Panc1 (cell line): ENCODE data around the gene CAMKMT. TPM values are rescaled to one million over a fixed set of nuclear protein-coding genes. Genes with fewer than 3 reads are reported as not detected.

Source experiments
- ATAC-seq: fragments of 200-7000 bp; cut with Tn5 transposase; 2 replicates; pipeline ENCODE4 v1.9.1; 2020; ENCODE audit warnings: mild to moderate bottlenecking, moderate library complexity
- BruUV-seq: library from RNA; stranded (reverse); fragments of 400-500 nt; replicated peaks from 2 replicates; lab custom pipeline; 2021; lab: Mats Ljungman, UMichigan
- CTCF ChIA-PET: fragments of 300-600 bp; sonication (Branson Sonifier 250); formaldehyde crosslinking; loops from one replicate; lab custom pipeline; 2022; ENCODE audit warnings: antibody characterized with exemption; lab: Charles Lee
- POLR2A ChIA-PET: fragments of 300-600 bp; sonication (Branson Sonifier 250); formaldehyde crosslinking; loops from one replicate; lab custom pipeline; 2022; ENCODE audit warnings: antibody characterized with exemption; lab: Charles Lee
- DNase-seq: peaks from one replicate; pipeline ENCODE4 v3.0.0-alpha.2; 2010; ENCODE audit warnings: low read depth, low spot score
- H3K27ac ChIP-seq: 2 replicates; pipeline ENCODE4 v1.5.1; 2011; ENCODE audit warnings: mild to moderate bottlenecking, low read length, inconsistent platforms
- H3K27me3 ChIP-seq: fragments of 200-500 bp; sonication (Bioruptor generic); 2 replicates; pipeline ENCODE4 v1.6.0; 2014; ENCODE audit warnings: low read length, inconsistent platforms; ENCODE audit not compliant: control insufficient read depth, insufficient read depth
- H3K36me3 ChIP-seq: fragments of 200-500 bp; sonication (Bioruptor generic); 2 replicates; pipeline ENCODE4 v1.5.1; 2014; ENCODE audit warnings: inconsistent platforms, mild to moderate bottlenecking, low read length, moderate library complexity; ENCODE audit not compliant: control insufficient read depth, insufficient read depth
- H3K4me1 ChIP-seq: 2 replicates; pipeline ENCODE4 v1.5.1; 2011; ENCODE audit warnings: inconsistent platforms, mild to moderate bottlenecking, low read length, moderate library complexity; ENCODE audit not compliant: control insufficient read depth, insufficient read depth
- H3K4me3 ChIP-seq, 2 experiments: 2 replicates each; pipeline ENCODE4 v1.5.1; 2011 to 2012; ENCODE audit warnings: low read depth in 2 of 2, low read length in 2 of 2, mild to moderate bottlenecking in 2 of 2, inconsistent platforms in 1 of 2, moderate library complexity in 1 of 2
- H3K9me3 ChIP-seq: fragments of 200-500 bp; sonication (Bioruptor generic); 2 replicates; pipeline ENCODE4 v1.5.1; 2014; ENCODE audit warnings: low read depth, mild to moderate bottlenecking, inconsistent platforms, low read length, moderate library complexity; ENCODE audit not compliant: control insufficient read depth, insufficient read depth
- POLR2AphosphoS5 ChIP-seq: IDR thresholded peaks from 2 replicates; pipeline ENCODE4 v1.6.1; 2012; ENCODE audit warnings: mild to moderate bottlenecking, low read depth, low read length, moderate library complexity
- SIN3A ChIP-seq: IDR thresholded peaks from 2 replicates; pipeline ENCODE4 v1.6.1; 2012; ENCODE audit warnings: low read depth, mild to moderate bottlenecking, low read length, moderate library complexity, borderline replicate concordance; ENCODE audit not compliant: insufficient read depth
- TCF7L2 ChIP-seq: IDR thresholded peaks from 2 replicates; pipeline ENCODE4 v1.6.1; 2011; ENCODE audit warnings: mild to moderate bottlenecking, low read depth, low read length, inconsistent platforms
- in situ Hi-C: cut with HindIII; loops from 2 replicates; pipeline ENCODE4 v1.10.0; 2016; ENCODE audit warnings: low sequenced_read_pairs, low pct_unique_long_range_greater_than_20kb
- intact Hi-C: fragments of 100-400 bp; cut with micrococcal nuclease; formaldehyde crosslinking; loops from one replicate; pipeline ENCODE4 v1.10.0; 2022; ENCODE audit not compliant: unreplicated experiment
- total RNA-seq: library from RNA; stranded (reverse); gene quantifications from one replicate; pipeline ENCODE4 v1.2.1, GENCODE V29; 2021; ENCODE audit not compliant: unreplicated experiment
- TF ChIP-seq, protein P1 (sequence below), 2 experiments: IDR thresholded peaks; 2 replicates each; pipeline ENCODE4 v1.6.1; 2011 to 2012; ENCODE audit warnings: low read depth in 2 of 2, control low read depth in 1 of 2, low read length in 1 of 2, mild to moderate bottlenecking in 1 of 2, moderate library complexity in 1 of 2; ENCODE audit not compliant: insufficient read depth in 1 of 2
- TF ChIP-seq, protein P2 (sequence below): fragments of 450-650 bp; IDR thresholded peaks from 2 replicates; pipeline ENCODE4 v1.5.1; 2017; ENCODE audit warnings: mild to moderate bottlenecking

Gene CAMKMT
- total RNA-seq, 1 experiment from 2014 or later, result 12.6 TPM

DNA sequence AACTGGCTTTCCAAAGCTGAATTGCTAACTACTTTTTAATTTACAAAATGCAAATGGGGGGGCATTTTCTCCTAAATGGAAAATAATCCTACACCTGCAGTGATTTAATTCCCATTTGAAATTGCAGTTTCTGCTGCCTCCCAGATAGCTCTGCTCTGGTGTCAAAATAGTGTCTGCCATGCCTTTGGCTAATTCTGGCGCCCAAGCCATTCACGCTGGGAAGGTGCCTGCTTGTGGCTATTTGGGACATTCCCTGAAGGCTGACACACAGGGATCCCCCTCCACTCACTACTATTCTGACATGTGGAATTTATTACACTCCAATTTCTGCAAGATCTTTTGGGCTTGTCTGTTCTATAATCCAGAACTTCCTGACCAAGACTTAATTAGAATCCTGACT is 451.4 kb downstream of the CAMKMT start:
- H3K27ac ChIP-seq, result no peak overlapping the region
- no TSS peak for BruUV-seq
- no peaks in the 10 kb centered on the region for H3K36me3 ChIP-seq
- ATAC-seq (no peak), DNase-seq (no peak)
- ChIA-PET CTCF (no interaction called here), POLR2A (no interaction called here)
- H3K4me3 ChIP-seq, result no peak overlapping the region
- H3K9me3 ChIP-seq, result no peaks in the 10 kb centered on the region
- in situ Hi-C loops, result no loop called here
- peaks cover 20% of the 10 kb centered on the region for H3K27me3 ChIP-seq
- intact Hi-C loops, result no loop called here
- no peaks in the 10 kb centered on the region for H3K4me1 ChIP-seq
- TF ChIP-seq SIN3A, result no peak

DNA sequence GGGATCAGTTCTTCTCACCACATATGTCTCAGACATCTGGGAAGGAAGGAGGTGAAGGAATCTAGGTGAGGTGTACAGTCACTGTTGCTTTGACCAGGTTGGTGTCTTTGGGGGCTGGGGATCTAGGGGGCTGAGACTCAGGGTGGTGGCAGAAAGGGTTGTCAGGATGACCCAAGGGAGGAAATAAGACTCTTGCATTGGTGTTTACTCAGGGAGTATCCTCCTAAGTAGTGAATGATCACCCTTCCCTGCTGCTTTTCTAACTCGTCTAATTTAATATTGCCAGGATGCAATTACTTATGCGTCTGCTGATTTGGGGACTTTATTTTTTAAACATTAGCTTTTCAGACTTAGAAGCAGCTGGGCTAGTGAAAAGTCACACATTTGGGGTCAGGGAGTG is 451.9 kb downstream of the CAMKMT start:
- POLR2A ChIA-PET, result no interaction called here

DNA sequence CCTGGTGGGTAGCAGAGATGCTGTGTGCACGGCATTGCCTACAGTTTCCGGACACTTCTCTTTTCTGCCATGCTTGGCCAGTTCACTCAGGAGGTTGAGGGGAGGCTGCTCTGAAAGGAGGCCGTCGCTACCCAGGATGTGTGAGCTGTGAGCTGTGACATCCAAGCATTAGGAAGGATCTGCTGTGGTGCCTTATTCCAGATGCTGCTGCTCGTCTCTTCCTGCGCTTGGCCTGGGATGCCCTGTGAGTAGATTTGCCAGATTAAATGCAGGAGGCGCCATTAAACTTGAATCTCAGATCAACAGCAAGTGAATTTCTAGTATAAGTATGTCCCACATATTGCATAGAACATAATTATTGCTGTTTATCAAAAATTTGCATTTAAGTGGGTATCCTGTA is 455.5 kb downstream of the CAMKMT start:
- TF ChIP-seq TCF7L2, result no peak
- no peak for TF ChIP-seq SIN3A
- TF ChIP-seq, protein P1, sequence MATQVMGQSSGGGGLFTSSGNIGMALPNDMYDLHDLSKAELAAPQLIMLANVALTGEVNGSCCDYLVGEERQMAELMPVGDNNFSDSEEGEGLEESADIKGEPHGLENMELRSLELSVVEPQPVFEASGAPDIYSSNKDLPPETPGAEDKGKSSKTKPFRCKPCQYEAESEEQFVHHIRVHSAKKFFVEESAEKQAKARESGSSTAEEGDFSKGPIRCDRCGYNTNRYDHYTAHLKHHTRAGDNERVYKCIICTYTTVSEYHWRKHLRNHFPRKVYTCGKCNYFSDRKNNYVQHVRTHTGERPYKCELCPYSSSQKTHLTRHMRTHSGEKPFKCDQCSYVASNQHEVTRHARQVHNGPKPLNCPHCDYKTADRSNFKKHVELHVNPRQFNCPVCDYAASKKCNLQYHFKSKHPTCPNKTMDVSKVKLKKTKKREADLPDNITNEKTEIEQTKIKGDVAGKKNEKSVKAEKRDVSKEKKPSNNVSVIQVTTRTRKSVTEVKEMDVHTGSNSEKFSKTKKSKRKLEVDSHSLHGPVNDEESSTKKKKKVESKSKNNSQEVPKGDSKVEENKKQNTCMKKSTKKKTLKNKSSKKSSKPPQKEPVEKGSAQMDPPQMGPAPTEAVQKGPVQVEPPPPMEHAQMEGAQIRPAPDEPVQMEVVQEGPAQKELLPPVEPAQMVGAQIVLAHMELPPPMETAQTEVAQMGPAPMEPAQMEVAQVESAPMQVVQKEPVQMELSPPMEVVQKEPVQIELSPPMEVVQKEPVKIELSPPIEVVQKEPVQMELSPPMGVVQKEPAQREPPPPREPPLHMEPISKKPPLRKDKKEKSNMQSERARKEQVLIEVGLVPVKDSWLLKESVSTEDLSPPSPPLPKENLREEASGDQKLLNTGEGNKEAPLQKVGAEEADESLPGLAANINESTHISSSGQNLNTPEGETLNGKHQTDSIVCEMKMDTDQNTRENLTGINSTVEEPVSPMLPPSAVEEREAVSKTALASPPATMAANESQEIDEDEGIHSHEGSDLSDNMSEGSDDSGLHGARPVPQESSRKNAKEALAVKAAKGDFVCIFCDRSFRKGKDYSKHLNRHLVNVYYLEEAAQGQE (IDR thresholded peaks at IDR 0.05; ENCODE audit: insufficient read depth in 1 of 2, low read depth in 2 of 2, low read length in 1 of 2), result no peak
- TF ChIP-seq POLR2AphosphoS5, result no peak
- TF ChIP-seq, protein P2, sequence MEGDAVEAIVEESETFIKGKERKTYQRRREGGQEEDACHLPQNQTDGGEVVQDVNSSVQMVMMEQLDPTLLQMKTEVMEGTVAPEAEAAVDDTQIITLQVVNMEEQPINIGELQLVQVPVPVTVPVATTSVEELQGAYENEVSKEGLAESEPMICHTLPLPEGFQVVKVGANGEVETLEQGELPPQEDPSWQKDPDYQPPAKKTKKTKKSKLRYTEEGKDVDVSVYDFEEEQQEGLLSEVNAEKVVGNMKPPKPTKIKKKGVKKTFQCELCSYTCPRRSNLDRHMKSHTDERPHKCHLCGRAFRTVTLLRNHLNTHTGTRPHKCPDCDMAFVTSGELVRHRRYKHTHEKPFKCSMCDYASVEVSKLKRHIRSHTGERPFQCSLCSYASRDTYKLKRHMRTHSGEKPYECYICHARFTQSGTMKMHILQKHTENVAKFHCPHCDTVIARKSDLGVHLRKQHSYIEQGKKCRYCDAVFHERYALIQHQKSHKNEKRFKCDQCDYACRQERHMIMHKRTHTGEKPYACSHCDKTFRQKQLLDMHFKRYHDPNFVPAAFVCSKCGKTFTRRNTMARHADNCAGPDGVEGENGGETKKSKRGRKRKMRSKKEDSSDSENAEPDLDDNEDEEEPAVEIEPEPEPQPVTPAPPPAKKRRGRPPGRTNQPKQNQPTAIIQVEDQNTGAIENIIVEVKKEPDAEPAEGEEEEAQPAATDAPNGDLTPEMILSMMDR, result no peak
- ChIA-PET POLR2A (interaction anchor here (0.6 kb wide), 1 partner anchor 28 kb away, joined by 5 read pairs; no protein-coding TSS in a partner anchor), CTCF (no interaction called here)
- Histone ChIP-seq H3K36me3 (no peaks in the 10 kb centered on the region), H3K4me3 (no peak overlapping the region), H3K27ac (no peak overlapping the region), H3K9me3 (no peaks in the 10 kb centered on the region), H3K4me1 (no peaks in the 10 kb centered on the region), H3K27me3 (peaks cover 7% of the 10 kb centered on the region; the same call in 1 of the 2 replicates)
- no peak for ATAC-seq
- no TSS peak for BruUV-seq
- no peak for DNase-seq
- in situ Hi-C loops, result no loop called here
- intact Hi-C loops, result no loop called here

More for the DNA sequence above, 451.9 kb downstream of the CAMKMT start:
- no peak for ATAC-seq
- CTCF ChIA-PET, result no interaction called here
- H3K27me3 ChIP-seq, result peaks cover 15% of the 10 kb centered on the region
- no peaks in the 10 kb centered on the region for H3K36me3 ChIP-seq
- BruUV-seq, result no TSS peak
- no peak for TF ChIP-seq POLR2AphosphoS5
- TF ChIP-seq, protein P2, result no peak
- TF ChIP-seq SIN3A, result no peak
- TF ChIP-seq TCF7L2, result no peak
- TF ChIP-seq, protein P1 (IDR thresholded peaks at IDR 0.05; ENCODE audit: insufficient read depth in 1 of 2, low read depth in 2 of 2, low read length in 1 of 2), result no peak
- H3K27ac ChIP-seq, result no peak overlapping the region
- no peak overlapping the region for H3K4me3 ChIP-seq
- no peaks in the 10 kb centered on the region for H3K9me3 ChIP-seq
- no peaks in the 10 kb centered on the region for H3K4me1 ChIP-seq
- intact Hi-C loops (no loop called here), in situ Hi-C loops (no loop called here)
- DNase-seq, result no peak
